ENCODE data around the gene APOL3. TPM values are rescaled to one million over a fixed set of nuclear protein-coding genes. Genes with fewer than 3 reads are reported as not detected.

Gene APOL3
- total RNA-seq, 4 donors from 2014 or later: 60.9 to 149 (median 91.1) TPM

DNA sequence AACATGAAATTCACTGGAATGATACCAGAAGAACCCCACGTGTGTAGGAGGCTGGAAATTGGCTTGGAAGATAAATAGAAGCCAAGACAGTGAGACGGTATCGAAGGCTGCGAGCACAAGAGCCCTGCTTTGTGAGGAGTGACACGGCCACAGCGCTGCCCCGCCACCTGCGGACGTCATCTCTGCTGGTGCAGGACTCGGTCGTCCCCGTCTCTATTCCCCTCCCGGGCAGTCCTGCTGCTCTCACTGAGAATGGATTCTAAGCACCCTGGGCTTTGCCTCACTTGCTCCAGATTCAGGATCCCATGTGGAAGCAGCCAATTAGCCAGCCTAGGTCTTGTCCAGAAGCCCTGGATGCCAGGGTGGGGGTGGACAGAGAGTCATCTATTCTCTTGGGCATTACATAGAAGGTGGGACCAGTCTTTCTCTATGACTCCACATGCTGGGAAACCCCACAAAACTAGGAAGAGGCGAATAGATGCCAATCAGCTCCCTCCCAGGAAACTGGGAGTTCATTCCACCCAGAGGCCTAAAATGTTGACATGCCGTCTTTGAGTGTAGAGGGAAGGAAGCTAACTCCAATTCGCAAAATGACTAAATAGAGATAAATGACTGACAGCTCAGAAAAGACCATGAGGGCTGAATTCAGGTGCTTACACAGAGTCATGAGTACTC, 25.1 kb downstream of the APOL3 start:
- Histone ChIP-seq H3K4me3 (no peak overlapping the region), H3K36me3 (peaks cover 0 to 6% (median 0%) of the 10 kb centered on the region in 3 donors), H3K27me3 (no peaks in the 10 kb centered on the region), H3K9me3 (no peaks in the 10 kb centered on the region), H3K27ac (no peak overlapping the region), H3K4me1 (no peaks in the 10 kb centered on the region)
- WGBS, 2 donors: 79% methylated on average over 16 of the region's 16 CpGs
- TF ChIP-seq EP300 (IDR thresholded peaks at IDR 0.05) (no peak), CTCF (IDR thresholded peaks at IDR 0.05) (no peak), POLR2A (IDR thresholded peaks at IDR 0.05) (no peak)
- DNase-seq (ENCODE audit: low spot score in 2 of 2): no peak

DNA sequence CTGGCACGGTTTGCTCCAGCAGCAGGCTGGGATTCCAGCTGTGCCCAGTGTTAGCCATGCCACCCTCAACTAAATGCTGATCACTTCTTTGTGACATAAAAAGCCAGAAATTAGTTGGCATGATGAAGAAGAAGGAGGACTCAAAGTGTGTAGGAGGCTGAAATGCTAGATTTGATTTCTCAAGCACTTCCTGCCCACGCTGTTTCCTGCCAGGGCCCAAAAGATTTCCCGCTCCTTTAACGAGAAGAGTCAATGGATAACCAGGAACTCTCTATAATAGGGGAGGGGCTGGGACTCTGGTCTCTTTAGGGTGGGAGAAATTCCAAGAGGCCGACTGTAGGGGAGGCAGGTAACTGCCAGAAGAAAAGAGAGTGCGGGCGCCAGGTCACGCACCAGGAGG, 26.4 kb downstream of the APOL3 start:
- H3K4me1 ChIP-seq: no peaks in the 10 kb centered on the region
- TF ChIP-seq POLR2A (IDR thresholded peaks at IDR 0.05): no peak
- TF ChIP-seq EP300 (IDR thresholded peaks at IDR 0.05): no peak
- no peak for TF ChIP-seq CTCF (IDR thresholded peaks at IDR 0.05)
- no peak overlapping the region for H3K27ac ChIP-seq
- H3K9me3 ChIP-seq: no peaks in the 10 kb centered on the region
- H3K36me3 ChIP-seq: no peaks in the 10 kb centered on the region
- H3K4me3 ChIP-seq: no peak overlapping the region
- DNase-seq (ENCODE audit: low spot score in 2 of 2): no peak
- whole genome bisulfite sequencing, 2 donors: 61 to 64% methylated on average over 8 of the region's 8 CpGs
- H3K27me3 ChIP-seq: no peaks in the 10 kb centered on the region

DNA sequence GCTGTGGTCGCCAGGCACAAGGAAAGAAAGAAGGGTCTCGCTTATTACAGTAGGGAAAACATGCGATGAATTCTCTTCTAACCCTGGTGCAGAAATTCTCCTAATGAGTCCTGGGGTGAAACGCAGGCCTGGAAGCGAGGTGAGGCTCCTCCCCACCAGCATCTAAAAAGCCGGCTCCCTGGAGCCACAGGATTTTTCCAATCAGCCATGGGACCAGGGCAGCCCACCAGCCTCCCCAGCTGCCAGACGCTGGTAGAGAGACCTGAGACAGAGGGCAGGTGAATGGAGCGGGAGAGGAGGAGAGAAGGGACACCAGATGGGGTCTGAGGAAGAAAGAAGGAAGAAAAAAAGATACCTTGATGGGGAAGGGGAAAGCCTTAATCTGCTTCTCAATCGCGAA, 28.6 kb downstream of the APOL3 start:
- DNase-seq (ENCODE audit: low spot score in 2 of 2): no peak
- H3K36me3 ChIP-seq: no peaks in the 10 kb centered on the region
- H3K27ac ChIP-seq: no peak overlapping the region

DNA sequence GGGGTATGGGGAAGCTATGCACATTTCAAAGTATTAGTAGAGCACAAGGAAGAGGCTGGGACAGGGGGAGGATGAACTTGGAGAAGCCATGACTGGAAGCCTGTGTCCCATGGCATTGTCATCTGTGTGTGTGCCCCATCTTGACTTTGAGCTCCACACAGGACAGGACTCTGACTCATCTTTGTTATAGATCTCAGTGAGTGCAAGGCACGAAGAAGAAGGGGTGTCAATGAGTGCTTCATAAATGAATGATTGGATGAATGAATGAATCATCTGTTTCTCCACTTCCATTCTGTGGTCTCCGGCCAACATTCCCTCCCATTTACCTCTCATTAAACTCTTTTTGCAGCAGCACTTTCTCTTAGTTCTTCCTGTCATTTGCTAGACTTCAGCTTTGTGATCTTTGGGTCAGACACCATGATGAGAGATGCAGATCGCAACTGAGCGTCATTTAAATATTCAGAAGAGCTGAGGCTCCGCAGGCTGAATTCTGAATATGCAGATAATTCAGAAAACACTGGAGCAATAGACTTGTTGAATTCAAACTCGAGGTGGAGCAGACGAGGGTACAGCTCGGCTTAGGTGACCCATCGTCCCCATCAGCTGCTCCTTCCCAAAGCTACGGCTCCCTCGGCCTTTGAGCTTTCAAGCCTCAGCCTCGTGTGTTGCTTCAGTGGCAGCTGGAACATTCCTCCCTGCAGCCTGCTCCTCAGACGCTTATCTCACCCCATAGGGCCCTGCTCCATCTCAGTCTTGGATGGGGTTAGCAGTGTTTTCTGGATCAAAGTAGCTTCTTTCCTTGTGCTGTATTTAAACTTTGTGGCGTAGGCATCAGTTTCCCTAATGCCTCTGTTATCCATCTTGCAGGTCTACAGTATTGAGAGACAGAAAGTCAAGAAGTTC, 30.8 kb downstream of the APOL3 start:
- Histone ChIP-seq H3K4me3 (no peak overlapping the region), H3K9me3 (no peaks in the 10 kb centered on the region), H3K36me3 (no peaks in the 10 kb centered on the region), H3K27ac (no peak overlapping the region), H3K4me1 (no peaks in the 10 kb centered on the region), H3K27me3 (no peaks in the 10 kb centered on the region)
- TF ChIP-seq EP300 (IDR thresholded peaks at IDR 0.05) (no peak), CTCF (IDR thresholded peaks at IDR 0.05) (no peak), POLR2A (IDR thresholded peaks at IDR 0.05) (no peak)
- 71 to 79% methylated on average over 14 of the region's 14 CpGs for whole genome bisulfite sequencing, 2 donors
- DNase-seq (ENCODE audit: low spot score in 2 of 2): no peak

More for the DNA sequence above, 28.6 kb downstream of the APOL3 start:
- no peaks in the 10 kb centered on the region for H3K27me3 ChIP-seq
- no peak overlapping the region for H3K4me3 ChIP-seq
- WGBS, 2 donors: 70 to 76% methylated on average over 10 of the region's 10 CpGs
- H3K4me1 ChIP-seq: no peaks in the 10 kb centered on the region
- no peaks in the 10 kb centered on the region for H3K9me3 ChIP-seq
- TF ChIP-seq POLR2A (IDR thresholded peaks at IDR 0.05) (no peak), EP300 (IDR thresholded peaks at IDR 0.05) (no peak), CTCF (IDR thresholded peaks at IDR 0.05) (no peak)

DNA sequence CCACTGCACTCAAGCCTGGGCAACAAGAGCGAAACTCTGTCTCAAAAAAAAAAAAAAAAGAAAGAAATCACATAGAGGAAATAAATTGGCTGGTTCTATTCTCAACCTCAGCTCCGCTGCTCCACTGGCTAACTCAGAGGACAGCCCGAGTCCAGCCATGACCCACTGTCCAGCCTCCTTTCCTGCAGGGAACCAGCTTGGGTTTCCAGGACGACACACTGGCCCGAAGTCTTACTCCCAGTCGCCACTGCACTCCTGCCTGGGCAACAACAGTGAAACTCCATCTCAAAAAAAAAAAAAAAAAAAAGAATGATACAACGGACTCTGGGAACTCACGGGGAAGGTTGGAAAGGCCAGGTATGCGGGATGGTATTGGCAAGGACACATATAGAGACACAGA, 31.5 kb downstream of the APOL3 start:
- Histone ChIP-seq H3K9me3 (no peaks in the 10 kb centered on the region), H3K36me3 (no peaks in the 10 kb centered on the region), H3K27ac (no peak overlapping the region), H3K4me3 (no peak overlapping the region), H3K4me1 (peaks cover 0 to 4% (median 0%) of the 10 kb centered on the region in 4 donors), H3K27me3 (no peaks in the 10 kb centered on the region)
- TF ChIP-seq POLR2A (IDR thresholded peaks at IDR 0.05): no peak
- TF ChIP-seq CTCF (IDR thresholded peaks at IDR 0.05): no peak
- TF ChIP-seq EP300 (IDR thresholded peaks at IDR 0.05): no peak
- WGBS, 2 donors: 91 to 92% methylated on average over 9 of the region's 9 CpGs
- DNase-seq (ENCODE audit: low spot score in 2 of 2): no peak
